ENCODE data around the gene WNT3A. TPM values are rescaled to one million over a fixed set of nuclear protein-coding genes. Genes with fewer than 3 reads are reported as not detected.

The WNT3A gene
- total and polyA plus RNA-seq, 9 of the 15 experiments (the other 6 are each of a cell fraction or from before 2014, with no cell fraction given): not detected

DNA sequence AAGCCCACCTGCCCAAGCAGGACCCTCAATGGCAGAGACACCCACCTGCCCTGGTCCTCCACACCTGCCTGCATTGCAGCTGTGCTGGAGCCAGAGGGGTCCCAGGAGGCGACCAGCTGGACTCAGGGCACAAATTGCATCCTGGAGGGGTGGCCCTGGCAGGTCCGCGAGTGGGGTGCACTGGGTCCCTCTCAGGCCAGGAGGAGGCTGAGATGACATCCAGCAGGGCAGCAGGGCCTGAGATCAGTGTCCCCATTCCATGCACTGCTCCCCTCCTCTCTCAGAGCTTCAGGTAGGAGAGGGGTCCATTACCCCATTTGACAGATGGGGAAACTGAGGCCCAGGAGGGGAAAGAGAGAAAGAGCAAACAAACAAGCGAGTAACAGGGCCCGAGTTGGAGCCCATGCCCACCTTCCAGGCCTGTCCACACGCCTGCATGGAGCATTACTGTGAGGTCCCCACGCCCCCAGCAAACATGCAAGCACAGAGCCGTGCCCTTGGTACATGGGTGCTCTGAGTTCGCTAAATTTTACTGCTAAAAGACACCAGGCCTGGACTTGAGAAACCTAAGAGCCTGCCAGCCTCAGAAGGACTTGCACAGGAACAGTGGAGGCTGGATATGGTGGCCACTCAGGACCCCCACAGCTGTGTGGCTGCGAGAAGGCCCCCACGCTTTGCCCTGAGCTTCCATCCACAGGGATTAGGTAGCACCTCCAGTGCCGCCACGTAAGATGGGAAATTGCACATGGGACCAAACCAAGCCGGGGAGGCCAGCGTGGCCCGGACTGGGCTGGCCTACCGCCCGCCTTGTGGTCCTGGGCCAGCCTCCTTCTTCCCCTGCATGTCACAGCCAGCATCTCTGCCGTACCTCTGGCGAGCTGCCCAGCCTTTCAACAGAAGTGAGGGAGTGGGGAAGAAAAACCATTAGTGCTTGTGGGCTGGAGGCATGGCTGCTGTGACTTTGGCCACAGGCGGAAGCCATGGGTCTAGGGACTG, 7.4 kb downstream of the WNT3A start (continued):
- TF ChIP-seq, protein P1, sequence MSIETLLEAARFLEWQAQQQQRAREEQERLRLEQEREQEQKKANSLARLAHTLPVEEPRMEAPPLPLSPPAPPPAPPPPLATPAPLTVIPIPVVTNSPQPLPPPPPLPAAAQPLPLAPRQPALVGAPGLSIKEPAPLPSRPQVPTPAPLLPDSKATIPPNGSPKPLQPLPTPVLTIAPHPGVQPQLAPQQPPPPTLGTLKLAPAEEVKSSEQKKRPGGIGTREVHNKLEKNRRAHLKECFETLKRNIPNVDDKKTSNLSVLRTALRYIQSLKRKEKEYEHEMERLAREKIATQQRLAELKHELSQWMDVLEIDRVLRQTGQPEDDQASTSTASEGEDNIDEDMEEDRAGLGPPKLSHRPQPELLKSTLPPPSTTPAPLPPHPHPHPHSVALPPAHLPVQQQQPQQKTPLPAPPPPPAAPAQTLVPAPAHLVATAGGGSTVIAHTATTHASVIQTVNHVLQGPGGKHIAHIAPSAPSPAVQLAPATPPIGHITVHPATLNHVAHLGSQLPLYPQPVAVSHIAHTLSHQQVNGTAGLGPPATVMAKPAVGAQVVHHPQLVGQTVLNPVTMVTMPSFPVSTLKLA (conservative IDR thresholded peaks at IDR 0.05): no peak
- TF ChIP-seq ZNF584 (CRISPR knock-in tag; IDR thresholded peaks at IDR 0.05; ENCODE audit: low read depth) (no peak), ZNF384 (IDR thresholded peaks at IDR 0.05; ENCODE audit: low read depth, low read length) (no peak), BCOR (IDR thresholded peaks at IDR 0.05) (0 out of 2 replicates have a peak, but pooled peaks have one; percentile 33), YY1 (IDR thresholded peaks at IDR 0.05; ENCODE audit: borderline replicate concordance in 1 of 3, control insufficient read depth in 1 of 3, extremely low read depth in 1 of 3, insufficient read depth in 3 of 3, insufficient read length in 1 of 3, insufficient replicate concordance in 2 of 3, low read depth in 1 of 3, low read length in 2 of 3) (peak in 1 of 3 experiments; percentile 29), MCM2 (IDR thresholded peaks at IDR 0.05; ENCODE audit: low read depth) (no peak), HCFC1 (IDR thresholded peaks at IDR 0.05; ENCODE audit: low read depth, low read length) (no peak), NFIC (IDR thresholded peaks at IDR 0.05) (peak; percentile 56), KHSRP (IDR thresholded peaks at IDR 0.05) (no peak), ZNF175 (CRISPR knock-in tag; IDR thresholded peaks at IDR 0.05; ENCODE audit: low read depth) (no peak), HMG20B (CRISPR knock-in tag; IDR thresholded peaks at IDR 0.05) (no peak), SAFB (IDR thresholded peaks at IDR 0.05; ENCODE audit: borderline replicate concordance, low read depth, low read length) (no peak)
- TF ChIP-seq, protein P2, sequence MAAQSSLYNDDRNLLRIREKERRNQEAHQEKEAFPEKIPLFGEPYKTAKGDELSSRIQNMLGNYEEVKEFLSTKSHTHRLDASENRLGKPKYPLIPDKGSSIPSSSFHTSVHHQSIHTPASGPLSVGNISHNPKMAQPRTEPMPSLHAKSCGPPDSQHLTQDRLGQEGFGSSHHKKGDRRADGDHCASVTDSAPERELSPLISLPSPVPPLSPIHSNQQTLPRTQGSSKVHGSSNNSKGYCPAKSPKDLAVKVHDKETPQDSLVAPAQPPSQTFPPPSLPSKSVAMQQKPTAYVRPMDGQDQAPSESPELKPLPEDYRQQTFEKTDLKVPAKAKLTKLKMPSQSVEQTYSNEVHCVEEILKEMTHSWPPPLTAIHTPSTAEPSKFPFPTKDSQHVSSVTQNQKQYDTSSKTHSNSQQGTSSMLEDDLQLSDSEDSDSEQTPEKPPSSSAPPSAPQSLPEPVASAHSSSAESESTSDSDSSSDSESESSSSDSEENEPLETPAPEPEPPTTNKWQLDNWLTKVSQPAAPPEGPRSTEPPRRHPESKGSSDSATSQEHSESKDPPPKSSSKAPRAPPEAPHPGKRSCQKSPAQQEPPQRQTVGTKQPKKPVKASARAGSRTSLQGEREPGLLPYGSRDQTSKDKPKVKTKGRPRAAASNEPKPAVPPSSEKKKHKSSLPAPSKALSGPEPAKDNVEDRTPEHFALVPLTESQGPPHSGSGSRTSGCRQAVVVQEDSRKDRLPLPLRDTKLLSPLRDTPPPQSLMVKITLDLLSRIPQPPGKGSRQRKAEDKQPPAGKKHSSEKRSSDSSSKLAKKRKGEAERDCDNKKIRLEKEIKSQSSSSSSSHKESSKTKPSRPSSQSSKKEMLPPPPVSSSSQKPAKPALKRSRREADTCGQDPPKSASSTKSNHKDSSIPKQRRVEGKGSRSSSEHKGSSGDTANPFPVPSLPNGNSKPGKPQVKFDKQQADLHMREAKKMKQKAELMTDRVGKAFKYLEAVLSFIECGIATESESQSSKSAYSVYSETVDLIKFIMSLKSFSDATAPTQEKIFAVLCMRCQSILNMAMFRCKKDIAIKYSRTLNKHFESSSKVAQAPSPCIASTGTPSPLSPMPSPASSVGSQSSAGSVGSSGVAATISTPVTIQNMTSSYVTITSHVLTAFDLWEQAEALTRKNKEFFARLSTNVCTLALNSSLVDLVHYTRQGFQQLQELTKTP (IDR thresholded peaks at IDR 0.05; ENCODE audit: low read depth in 1 of 2, partially characterized antibody in 2 of 2): no peak
- TF ChIP-seq, protein P3, sequence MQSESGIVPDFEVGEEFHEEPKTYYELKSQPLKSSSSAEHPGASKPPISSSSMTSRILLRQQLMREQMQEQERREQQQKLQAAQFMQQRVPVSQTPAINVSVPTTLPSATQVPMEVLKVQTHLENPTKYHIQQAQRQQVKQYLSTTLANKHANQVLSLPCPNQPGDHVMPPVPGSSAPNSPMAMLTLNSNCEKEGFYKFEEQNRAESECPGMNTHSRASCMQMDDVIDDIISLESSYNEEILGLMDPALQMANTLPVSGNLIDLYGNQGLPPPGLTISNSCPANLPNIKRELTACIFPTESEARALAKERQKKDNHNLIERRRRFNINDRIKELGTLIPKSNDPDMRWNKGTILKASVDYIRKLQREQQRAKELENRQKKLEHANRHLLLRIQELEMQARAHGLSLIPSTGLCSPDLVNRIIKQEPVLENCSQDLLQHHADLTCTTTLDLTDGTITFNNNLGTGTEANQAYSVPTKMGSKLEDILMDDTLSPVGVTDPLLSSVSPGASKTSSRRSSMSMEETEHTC (IDR thresholded peaks at IDR 0.05): no peak
